Measurements from ENCODE around the gene ACOXL. TPM values are rescaled to one million over a fixed set of nuclear protein-coding genes. Genes with fewer than 3 reads are reported as not detected.

The ACOXL gene
- total and polyA plus RNA-seq, 9 of the 15 experiments (the other 6 are each of a cell fraction or from before 2014, with no cell fraction given): 0.31 to 0.56 TPM; not detected in 7

- TF ChIP-seq, protein P1, sequence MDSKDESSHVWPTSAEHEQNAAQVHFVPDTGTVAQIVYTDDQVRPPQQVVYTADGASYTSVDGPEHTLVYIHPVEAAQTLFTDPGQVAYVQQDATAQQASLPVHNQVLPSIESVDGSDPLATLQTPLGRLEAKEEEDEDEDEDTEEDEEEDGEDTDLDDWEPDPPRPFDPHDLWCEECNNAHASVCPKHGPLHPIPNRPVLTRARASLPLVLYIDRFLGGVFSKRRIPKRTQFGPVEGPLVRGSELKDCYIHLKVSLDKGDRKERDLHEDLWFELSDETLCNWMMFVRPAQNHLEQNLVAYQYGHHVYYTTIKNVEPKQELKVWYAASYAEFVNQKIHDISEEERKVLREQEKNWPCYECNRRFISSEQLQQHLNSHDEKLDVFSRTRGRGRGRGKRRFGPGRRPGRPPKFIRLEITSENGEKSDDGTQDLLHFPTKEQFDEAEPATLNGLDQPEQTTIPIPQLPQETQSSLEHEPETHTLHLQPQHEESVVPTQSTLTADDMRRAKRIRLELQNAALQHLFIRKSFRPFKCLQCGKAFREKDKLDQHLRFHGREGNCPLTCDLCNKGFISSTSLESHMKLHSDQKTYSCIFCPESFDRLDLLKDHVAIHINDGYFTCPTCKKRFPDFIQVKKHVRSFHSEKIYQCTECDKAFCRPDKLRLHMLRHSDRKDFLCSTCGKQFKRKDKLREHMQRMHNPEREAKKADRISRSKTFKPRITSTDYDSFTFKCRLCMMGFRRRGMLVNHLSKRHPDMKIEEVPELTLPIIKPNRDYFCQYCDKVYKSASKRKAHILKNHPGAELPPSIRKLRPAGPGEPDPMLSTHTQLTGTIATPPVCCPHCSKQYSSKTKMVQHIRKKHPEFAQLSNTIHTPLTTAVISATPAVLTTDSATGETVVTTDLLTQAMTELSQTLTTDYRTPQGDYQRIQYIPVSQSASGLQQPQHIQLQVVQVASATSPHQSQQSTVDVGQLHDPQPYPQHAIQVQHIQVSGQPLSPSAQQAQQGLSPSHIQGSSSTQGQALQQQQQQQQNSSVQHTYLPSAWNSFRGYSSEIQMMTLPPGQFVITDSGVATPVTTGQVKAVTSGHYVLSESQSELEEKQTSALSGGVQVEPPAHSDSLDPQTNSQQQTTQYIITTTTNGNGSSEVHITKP (IDR thresholded peaks at IDR 0.05; ENCODE audit: partially characterized antibody): no peak
- TF ChIP-seq, protein P2, sequence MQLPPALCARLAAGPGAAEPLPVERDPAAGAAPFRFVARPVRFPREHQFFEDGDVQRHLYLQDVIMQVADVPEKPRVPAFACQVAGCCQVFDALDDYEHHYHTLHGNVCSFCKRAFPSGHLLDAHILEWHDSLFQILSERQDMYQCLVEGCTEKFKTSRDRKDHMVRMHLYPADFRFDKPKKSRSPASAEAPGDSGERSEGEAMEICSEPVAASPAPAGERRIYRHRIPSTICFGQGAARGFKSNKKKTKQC (CRISPR knock-in tag; IDR thresholded peaks at IDR 0.05): no peak
- TF ChIP-seq ZNF644 (tag; IDR thresholded peaks at IDR 0.05; ENCODE audit: low read depth) (no peak), ZNF507 (tag; conservative IDR thresholded peaks at IDR 0.05) (no peak), ZBTB8A (IDR thresholded peaks at IDR 0.05; ENCODE audit: partially characterized antibody) (no peak), SRSF1 (IDR thresholded peaks at IDR 0.05; ENCODE audit: low read depth, low read length) (no peak), EWSR1 (IDR thresholded peaks at IDR 0.05; ENCODE audit: borderline replicate concordance, low read depth, partially characterized antibody) (no peak), ZNF316 (IDR thresholded peaks at IDR 0.05) (peak; percentile 88), ZHX1 (conservative IDR thresholded peaks at IDR 0.05; ENCODE audit: low read length) (no peak), SMAD4 (CRISPR knock-in tag; conservative IDR thresholded peaks at IDR 0.05) (no peak), POLR2AphosphoS5 (IDR thresholded peaks at IDR 0.05; ENCODE audit: control insufficient read depth, insufficient read depth, low read depth, low read length) (0 out of 2 replicates have a peak, but pooled peaks have one; percentile 48), GATA2 (CRISPR knock-in tag; IDR thresholded peaks at IDR 0.05) (no peak), ZNF707 (CRISPR knock-in tag; conservative IDR thresholded peaks at IDR 0.05) (no peak), MED1 (CRISPR knock-in tag; IDR thresholded peaks at IDR 0.05; ENCODE audit: borderline replicate concordance) (no peak), ZNF668 (CRISPR knock-in tag; IDR thresholded peaks at IDR 0.05) (no peak), SUPT5H (IDR thresholded peaks at IDR 0.05) (0 out of 2 replicates have a peak, but pooled peaks have one; percentile 23), ETV1 (tag; conservative IDR thresholded peaks at IDR 0.05; ENCODE audit: low read depth) (no peak), ZNF778 (CRISPR knock-in tag; IDR thresholded peaks at IDR 0.05) (no peak), KDM5B (IDR thresholded peaks at IDR 0.05; ENCODE audit: insufficient replicate concordance, low read depth, low read length) (no peak)
- TF ChIP-seq, protein P3, sequence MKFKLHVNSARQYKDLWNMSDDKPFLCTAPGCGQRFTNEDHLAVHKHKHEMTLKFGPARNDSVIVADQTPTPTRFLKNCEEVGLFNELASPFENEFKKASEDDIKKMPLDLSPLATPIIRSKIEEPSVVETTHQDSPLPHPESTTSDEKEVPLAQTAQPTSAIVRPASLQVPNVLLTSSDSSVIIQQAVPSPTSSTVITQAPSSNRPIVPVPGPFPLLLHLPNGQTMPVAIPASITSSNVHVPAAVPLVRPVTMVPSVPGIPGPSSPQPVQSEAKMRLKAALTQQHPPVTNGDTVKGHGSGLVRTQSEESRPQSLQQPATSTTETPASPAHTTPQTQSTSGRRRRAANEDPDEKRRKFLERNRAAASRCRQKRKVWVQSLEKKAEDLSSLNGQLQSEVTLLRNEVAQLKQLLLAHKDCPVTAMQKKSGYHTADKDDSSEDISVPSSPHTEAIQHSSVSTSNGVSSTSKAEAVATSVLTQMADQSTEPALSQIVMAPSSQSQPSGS (CRISPR knock-in tag; IDR thresholded peaks at IDR 0.05): no peak
Observed at GRCh38 chr2:111167076-111167862, 434.9 kb downstream of the ACOXL start (continued).

Data from K562 (cell line).